SU-DHL-6 (cell line): ENCODE results near the gene HNRNPLL.

Experiments used
- EZH2phosphoT487 ChIP-seq: fragments of 200-600 bp; sonication (generic), shearing (Covaris generic); conservative IDR thresholded peaks from 2 replicates; pipeline ENCODE4 v1.6.1; 2018; ENCODE audit warnings: mild to moderate bottlenecking, antibody characterized with exemption, low read length, moderate library complexity, mixed read lengths
- TF ChIP-seq, protein P1 (sequence below): fragments of 200-600 bp; sonication (generic); IDR thresholded peaks from one replicate; pipeline ENCODE4 v1.5.1; 2017; ENCODE audit warnings: antibody characterized with exemption, mild to moderate bottlenecking, low read length, moderate library complexity; ENCODE audit not compliant: insufficient read depth, poor library complexity, severe bottlenecking

DNA sequence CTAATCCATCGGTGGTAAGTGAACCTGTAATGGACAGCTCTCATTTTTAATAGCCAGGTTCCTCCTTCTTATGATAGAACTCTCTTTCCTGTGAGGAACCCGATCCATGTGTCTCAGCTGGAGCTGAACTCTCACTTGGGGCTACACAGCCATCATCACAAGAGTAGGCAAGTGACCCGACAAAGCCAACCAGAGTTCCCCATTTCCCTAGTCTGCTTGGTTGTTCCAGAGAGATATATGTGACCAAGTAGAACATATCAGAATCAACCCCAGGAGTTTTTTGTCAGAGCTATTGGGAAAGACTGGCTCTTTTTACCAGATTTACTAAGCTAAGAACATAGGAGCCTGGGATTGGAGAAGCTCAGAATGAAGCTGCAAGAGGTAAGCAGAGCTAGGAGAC, 14.6 kb upstream of the HNRNPLL start:
- TF ChIP-seq, protein P1, sequence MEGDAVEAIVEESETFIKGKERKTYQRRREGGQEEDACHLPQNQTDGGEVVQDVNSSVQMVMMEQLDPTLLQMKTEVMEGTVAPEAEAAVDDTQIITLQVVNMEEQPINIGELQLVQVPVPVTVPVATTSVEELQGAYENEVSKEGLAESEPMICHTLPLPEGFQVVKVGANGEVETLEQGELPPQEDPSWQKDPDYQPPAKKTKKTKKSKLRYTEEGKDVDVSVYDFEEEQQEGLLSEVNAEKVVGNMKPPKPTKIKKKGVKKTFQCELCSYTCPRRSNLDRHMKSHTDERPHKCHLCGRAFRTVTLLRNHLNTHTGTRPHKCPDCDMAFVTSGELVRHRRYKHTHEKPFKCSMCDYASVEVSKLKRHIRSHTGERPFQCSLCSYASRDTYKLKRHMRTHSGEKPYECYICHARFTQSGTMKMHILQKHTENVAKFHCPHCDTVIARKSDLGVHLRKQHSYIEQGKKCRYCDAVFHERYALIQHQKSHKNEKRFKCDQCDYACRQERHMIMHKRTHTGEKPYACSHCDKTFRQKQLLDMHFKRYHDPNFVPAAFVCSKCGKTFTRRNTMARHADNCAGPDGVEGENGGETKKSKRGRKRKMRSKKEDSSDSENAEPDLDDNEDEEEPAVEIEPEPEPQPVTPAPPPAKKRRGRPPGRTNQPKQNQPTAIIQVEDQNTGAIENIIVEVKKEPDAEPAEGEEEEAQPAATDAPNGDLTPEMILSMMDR = no peak
- no peak for TF ChIP-seq EZH2phosphoT487
